ENCODE data around the gene USP12. TPM values are rescaled to one million over a fixed set of nuclear protein-coding genes. Genes with fewer than 3 reads are reported as not detected.

The USP12 gene
- total RNA-seq, 4 donors from 2014 or later, result 16.9 to 26.7 (median 22.6) TPM

DNA sequence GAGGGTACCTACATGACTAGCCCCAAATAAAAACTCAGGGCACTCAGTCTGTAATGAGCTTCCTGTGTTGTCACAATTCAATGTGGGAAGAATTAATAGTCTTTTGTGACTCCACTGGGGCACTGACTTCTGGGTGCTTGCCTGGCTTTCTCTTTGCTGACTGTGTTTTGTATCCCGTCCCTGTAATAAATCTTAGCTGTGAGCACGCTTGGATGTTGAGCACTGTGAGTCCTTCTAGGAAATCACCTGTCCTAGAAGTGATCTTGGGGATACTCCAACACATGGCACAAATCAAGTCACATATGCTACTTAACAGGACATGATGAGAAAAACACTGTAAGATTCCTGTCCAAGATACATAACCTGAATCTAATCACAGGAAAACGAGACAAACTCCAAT is 83.0 kb downstream of the USP12 start:
- Histone ChIP-seq H3K36me3 (peaks cover 0 to 35% (median 7%) of the 10 kb centered on the region in 3 donors), H3K4me3 (no peak overlapping the region), H3K4me1 (no peaks in the 10 kb centered on the region), H3K27ac (no peak overlapping the region), H3K27me3 (no peaks in the 10 kb centered on the region), H3K9me3 (no peaks in the 10 kb centered on the region)
- WGBS, 2 donors, result 54 to 59% methylated on average over 3 of the region's 3 CpGs
- TF ChIP-seq EP300 (IDR thresholded peaks at IDR 0.05), result no peak
- TF ChIP-seq, protein P1, sequence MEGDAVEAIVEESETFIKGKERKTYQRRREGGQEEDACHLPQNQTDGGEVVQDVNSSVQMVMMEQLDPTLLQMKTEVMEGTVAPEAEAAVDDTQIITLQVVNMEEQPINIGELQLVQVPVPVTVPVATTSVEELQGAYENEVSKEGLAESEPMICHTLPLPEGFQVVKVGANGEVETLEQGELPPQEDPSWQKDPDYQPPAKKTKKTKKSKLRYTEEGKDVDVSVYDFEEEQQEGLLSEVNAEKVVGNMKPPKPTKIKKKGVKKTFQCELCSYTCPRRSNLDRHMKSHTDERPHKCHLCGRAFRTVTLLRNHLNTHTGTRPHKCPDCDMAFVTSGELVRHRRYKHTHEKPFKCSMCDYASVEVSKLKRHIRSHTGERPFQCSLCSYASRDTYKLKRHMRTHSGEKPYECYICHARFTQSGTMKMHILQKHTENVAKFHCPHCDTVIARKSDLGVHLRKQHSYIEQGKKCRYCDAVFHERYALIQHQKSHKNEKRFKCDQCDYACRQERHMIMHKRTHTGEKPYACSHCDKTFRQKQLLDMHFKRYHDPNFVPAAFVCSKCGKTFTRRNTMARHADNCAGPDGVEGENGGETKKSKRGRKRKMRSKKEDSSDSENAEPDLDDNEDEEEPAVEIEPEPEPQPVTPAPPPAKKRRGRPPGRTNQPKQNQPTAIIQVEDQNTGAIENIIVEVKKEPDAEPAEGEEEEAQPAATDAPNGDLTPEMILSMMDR (IDR thresholded peaks at IDR 0.05), result no peak
- TF ChIP-seq POLR2A (IDR thresholded peaks at IDR 0.05), result no peak
- DNase-seq (ENCODE audit: low spot score in 2 of 2), result no peak

- Histone ChIP-seq H3K9me3 (no peaks in the 10 kb centered on the region), H3K27ac (no peak overlapping the region), H3K27me3 (no peaks in the 10 kb centered on the region), H3K4me3 (no peak overlapping the region), H3K4me1 (no peaks in the 10 kb centered on the region), H3K36me3 (peaks cover 0 to 53% (median 12%) of the 10 kb centered on the region in 3 donors)
- WGBS, 2 donors, result 86 to 91% methylated on average over 6 of the region's 6 CpGs
- no peak for DNase-seq (ENCODE audit: low spot score in 2 of 2)
- no peak for TF ChIP-seq EP300 (IDR thresholded peaks at IDR 0.05)
- TF ChIP-seq, protein P1 (IDR thresholded peaks at IDR 0.05), result no peak
- no peak for TF ChIP-seq POLR2A (IDR thresholded peaks at IDR 0.05)
Observed at GRCh38 chr13:27086599-27087265, 84.9 kb downstream of the USP12 start.

GRCh38 chr13:27083183-27083582 is 88.4 kb downstream of the USP12 start:
- Histone ChIP-seq H3K4me3 (no peak overlapping the region), H3K27ac (no peak overlapping the region), H3K9me3 (no peaks in the 10 kb centered on the region), H3K36me3 (peaks cover 0 to 65% (median 12%) of the 10 kb centered on the region in 3 donors), H3K27me3 (no peaks in the 10 kb centered on the region), H3K4me1 (peaks cover 0 to 8% (median 0%) of the 10 kb centered on the region in 4 donors)
- TF ChIP-seq POLR2A (IDR thresholded peaks at IDR 0.05) (no peak), EP300 (IDR thresholded peaks at IDR 0.05) (no peak)
- TF ChIP-seq, protein P1 (IDR thresholded peaks at IDR 0.05), result no peak
- DNase-seq (ENCODE audit: low spot score in 2 of 2), result no peak
- 90 to 91% methylated on average over 4 of the region's 4 CpGs for WGBS, 2 donors

GRCh38 chr13:27081893-27082679 is 89.5 kb downstream of the USP12 start:
- no peak for DNase-seq (ENCODE audit: low spot score in 2 of 2)
- TF ChIP-seq EP300 (IDR thresholded peaks at IDR 0.05) (no peak), POLR2A (IDR thresholded peaks at IDR 0.05) (no peak)
- TF ChIP-seq, protein P1 (IDR thresholded peaks at IDR 0.05), result no peak
- Histone ChIP-seq H3K4me1 (peaks cover 0 to 15% (median 0%) of the 10 kb centered on the region in 4 donors), H3K9me3 (no peaks in the 10 kb centered on the region), H3K27ac (no peak overlapping the region), H3K27me3 (no peaks in the 10 kb centered on the region), H3K4me3 (no peak overlapping the region), H3K36me3 (peaks cover 0 to 57% (median 12%) of the 10 kb centered on the region in 3 donors)
- WGBS, 2 donors, result 95% methylated on average over 4 of the region's 4 CpGs

Measured in tibial nerve (tissue), 4 donors.